GM12865 (cell line): ENCODE results near the gene DUOX2.

Experiments used
- DNase-seq: peaks from one replicate; pipeline ENCODE4 v3.0.0; 2010; ENCODE audit warnings: low read depth
- H3K4me3 ChIP-seq: 2 replicates; pipeline ENCODE4 v1.5.1; 2011; ENCODE audit warnings: mild to moderate bottlenecking, low read depth, low read length, control low read depth
- CTCF ChIP-seq: IDR thresholded peaks from 2 replicates; pipeline ENCODE4 v1.5.1; 2011; ENCODE audit warnings: low read length, control low read depth, low read depth, inconsistent platforms; ENCODE audit not compliant: insufficient read depth; ENCODE audit errors: missing control alignments

Gene DUOX2

GRCh38 chr15:45120081-45120972 is 6.4 kb upstream of the DUOX2 start:
- peak; percentile 14 for DNase-seq
- no peak for TF ChIP-seq CTCF
- H3K4me3 ChIP-seq, result no peak overlapping the region

GRCh38 chr15:45118996-45119395 is 5.0 kb upstream of the DUOX2 start:
- DNase-seq, result no peak
- no peak overlapping the region for H3K4me3 ChIP-seq
- no peak for TF ChIP-seq CTCF

GRCh38 chr15:45118131-45118588 is 4.2 kb upstream of the DUOX2 start:
- no peak overlapping the region for H3K4me3 ChIP-seq
- peak; percentile 86 for DNase-seq
- peak; percentile 100 for TF ChIP-seq CTCF

- H3K4me3 ChIP-seq, result no peak overlapping the region; the same call in 1 of the 2 replicates
- DNase-seq, result no peak
- TF ChIP-seq CTCF, result no peak
Measured at GRCh38 chr15:45117308-45118130, 3.5 kb upstream of the DUOX2 start.

GRCh38 chr15:45116482-45117307 is 2.7 kb upstream of the DUOX2 start:
- no peak for DNase-seq
- H3K4me3 ChIP-seq, result no peak overlapping the region
- TF ChIP-seq CTCF, result no peak

- H3K4me3 ChIP-seq, result no peak overlapping the region
- TF ChIP-seq CTCF, result no peak
- DNase-seq, result no peak
Measured at GRCh38 chr15:45116006-45116481, 2.1 kb upstream of the DUOX2 start.
